Neutrophil (primary cell): Measurements from ENCODE around the gene FRRS1L.

ENCODE experiments used
- H3K27ac ChIP-seq: fragments of 200-600 bp; sonication (generic); 2 replicates; pipeline ENCODE4 v1.5.1; 2016; ENCODE audit warnings: mild to moderate bottlenecking, moderate library complexity
- H3K27me3 ChIP-seq: fragments of 200-600 bp; sonication (generic); 2 replicates; pipeline ENCODE4 v1.6.0; 2016; ENCODE audit warnings: mild to moderate bottlenecking
- H3K36me3 ChIP-seq: fragments of 200-600 bp; sonication (generic); 2 replicates; pipeline ENCODE4 v1.5.1; 2017
- H3K4me1 ChIP-seq, 2 experiments: fragments of 200-600 bp in 1 of 2; sonication (generic) in 1 of 2; 1 replicate in 1 of 2; 2 replicates in 1 of 2; pipeline versions ENCODE4 v1.5.1 to v1.6.1; 2013 to 2016; ENCODE audit warnings: low read depth in 1 of 2, low read length in 1 of 2, mild to moderate bottlenecking in 1 of 2, moderate library complexity in 1 of 2; ENCODE audit not compliant: control insufficient read depth in 1 of 2, insufficient read depth in 1 of 2
- H3K4me3 ChIP-seq, 2 experiments: fragments of 200-600 bp in 1 of 2; sonication (generic) in 1 of 2; 1 replicate in 1 of 2; 2 replicates in 1 of 2; pipeline ENCODE4 v1.5.1; 2013 to 2016; ENCODE audit warnings: low read depth in 1 of 2, low read length in 1 of 2, mild to moderate bottlenecking in 1 of 2, moderate library complexity in 1 of 2
- H3K9me3 ChIP-seq: fragments of 200-600 bp; sonication (generic); 2 replicates; pipeline ENCODE4 v1.5.1; 2016
- TF ChIP-seq, protein P1 (sequence below): fragments of 200-600 bp; sonication (generic); IDR thresholded peaks from 2 replicates; pipeline ENCODE4 v1.5.1; 2016; ENCODE audit warnings: antibody characterized with exemption

The FRRS1L gene, protein sequence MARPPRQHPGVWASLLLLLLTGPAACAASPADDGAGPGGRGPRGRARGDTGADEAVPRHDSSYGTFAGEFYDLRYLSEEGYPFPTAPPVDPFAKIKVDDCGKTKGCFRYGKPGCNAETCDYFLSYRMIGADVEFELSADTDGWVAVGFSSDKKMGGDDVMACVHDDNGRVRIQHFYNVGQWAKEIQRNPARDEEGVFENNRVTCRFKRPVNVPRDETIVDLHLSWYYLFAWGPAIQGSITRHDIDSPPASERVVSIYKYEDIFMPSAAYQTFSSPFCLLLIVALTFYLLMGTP

DNA sequence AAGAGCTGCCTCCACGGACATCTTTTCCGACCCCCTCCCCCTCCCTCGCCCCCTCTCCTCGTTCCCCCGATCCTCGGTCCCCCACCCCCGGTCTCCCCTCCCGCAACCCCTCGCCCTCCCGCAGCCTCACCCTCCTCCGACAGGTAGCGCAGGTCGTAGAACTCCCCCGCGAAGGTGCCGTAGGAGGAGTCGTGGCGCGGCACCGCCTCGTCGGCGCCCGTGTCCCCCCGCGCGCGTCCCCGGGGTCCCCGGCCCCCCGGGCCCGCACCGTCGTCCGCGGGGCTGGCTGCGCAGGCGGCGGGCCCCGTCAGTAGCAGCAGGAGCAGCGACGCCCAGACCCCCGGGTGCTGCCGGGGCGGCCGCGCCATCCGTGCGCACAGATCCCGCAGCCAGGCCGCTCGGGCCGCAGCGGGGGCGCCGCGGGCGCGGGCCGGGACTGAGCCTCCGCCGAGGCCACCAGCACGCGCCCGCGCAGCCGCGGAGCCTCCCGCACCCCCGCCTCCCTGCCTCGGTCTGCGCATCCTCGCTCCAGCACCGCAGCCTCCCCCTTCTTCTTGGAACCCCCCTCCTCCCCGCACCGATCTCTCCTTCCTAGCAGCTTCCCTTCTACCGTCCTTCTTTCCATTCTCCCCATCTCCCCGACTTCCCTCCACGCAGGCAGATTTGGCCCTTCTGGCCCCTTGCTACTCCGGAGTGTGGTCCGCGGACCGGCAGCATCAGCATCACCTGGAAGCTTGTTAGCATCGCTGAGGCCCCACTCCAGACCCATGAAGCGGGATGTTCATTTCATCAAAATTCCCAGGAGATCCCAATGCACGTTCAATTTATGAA is at the start of gene FRRS1L:
FRRS1L (minus strand) TSS at position 479 of the 831 bp plus-strand sequence; CDS start at position 368, 111 bp downstream.
- Histone ChIP-seq H3K27me3 (peaks cover 92% of the 10 kb centered on the region), H3K36me3 (no peaks in the 10 kb centered on the region), H3K4me3 (no peak within 1 kb of the TSS), H3K27ac (no peak within 1 kb of the TSS), H3K4me1 (no peaks in the 10 kb centered on the region), H3K9me3 (no peaks in the 10 kb centered on the region)
- TF ChIP-seq, protein P1, sequence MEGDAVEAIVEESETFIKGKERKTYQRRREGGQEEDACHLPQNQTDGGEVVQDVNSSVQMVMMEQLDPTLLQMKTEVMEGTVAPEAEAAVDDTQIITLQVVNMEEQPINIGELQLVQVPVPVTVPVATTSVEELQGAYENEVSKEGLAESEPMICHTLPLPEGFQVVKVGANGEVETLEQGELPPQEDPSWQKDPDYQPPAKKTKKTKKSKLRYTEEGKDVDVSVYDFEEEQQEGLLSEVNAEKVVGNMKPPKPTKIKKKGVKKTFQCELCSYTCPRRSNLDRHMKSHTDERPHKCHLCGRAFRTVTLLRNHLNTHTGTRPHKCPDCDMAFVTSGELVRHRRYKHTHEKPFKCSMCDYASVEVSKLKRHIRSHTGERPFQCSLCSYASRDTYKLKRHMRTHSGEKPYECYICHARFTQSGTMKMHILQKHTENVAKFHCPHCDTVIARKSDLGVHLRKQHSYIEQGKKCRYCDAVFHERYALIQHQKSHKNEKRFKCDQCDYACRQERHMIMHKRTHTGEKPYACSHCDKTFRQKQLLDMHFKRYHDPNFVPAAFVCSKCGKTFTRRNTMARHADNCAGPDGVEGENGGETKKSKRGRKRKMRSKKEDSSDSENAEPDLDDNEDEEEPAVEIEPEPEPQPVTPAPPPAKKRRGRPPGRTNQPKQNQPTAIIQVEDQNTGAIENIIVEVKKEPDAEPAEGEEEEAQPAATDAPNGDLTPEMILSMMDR: no peak

DNA sequence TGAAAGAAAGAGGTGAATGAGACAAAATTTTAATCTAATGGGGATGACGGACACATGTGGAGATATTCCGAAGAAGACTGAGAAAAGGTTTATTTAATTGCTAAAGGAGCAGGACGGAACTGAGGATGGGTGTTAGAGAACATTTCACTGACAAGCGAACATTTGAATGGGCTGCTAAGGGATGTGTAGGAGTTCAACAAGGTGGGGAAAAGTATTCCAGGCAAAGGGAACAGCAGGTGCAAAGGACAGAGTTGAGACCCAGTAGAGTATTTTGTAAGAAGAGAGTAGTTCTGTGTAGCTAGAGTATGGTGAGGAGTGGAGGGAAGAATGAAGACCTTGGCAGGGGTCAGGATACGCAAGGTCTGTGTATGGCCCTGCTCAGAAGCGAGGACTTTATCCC is 47.4 kb upstream of the FRRS1L start:
- Histone ChIP-seq H3K4me3 (no peak overlapping the region), H3K4me1 (no peaks in the 10 kb centered on the region), H3K36me3 (no peaks in the 10 kb centered on the region), H3K27ac (no peak overlapping the region), H3K27me3 (peaks cover 29% of the 10 kb centered on the region), H3K9me3 (no peaks in the 10 kb centered on the region)
- TF ChIP-seq, protein P1: no peak

DNA sequence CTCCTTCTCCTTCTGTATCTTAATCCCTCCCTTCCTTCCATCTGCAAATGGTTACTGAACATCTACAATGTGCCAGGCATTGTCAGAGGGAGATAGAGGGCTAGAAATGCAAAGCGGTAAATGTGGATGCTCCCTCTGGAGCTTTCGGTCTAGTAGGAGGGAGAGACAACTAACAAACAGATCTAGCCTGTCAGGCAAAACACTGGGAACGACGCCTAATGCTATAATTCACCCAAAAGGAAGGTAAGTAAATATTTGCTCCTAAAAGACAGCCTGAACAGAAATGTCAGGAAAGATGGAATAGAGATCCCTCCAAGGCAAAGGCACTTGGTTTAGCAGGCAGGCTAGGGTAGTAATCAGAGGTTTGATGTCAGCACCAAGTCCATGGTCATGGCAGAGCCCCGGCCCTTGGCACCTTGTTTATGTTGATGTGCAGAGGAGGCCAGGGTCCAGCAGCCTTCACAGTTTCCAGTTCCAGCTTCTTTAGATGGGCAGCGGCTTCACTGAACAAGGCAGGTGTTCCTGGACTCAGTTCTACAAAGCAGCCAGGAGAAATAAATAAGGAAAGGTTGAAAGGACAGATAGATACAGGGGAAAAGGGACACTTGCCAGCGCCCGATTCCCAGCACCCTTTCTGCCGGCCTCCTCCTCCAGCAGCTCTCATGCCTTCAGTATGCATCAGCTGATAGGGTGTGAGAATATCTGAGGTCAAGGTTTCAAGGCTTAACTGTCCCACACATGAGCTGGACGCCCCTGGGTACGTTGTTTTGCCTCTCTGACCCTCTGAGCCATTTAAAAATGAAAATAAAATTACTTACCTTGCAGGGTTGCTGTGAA is 46.5 kb upstream of the FRRS1L start:
- Histone ChIP-seq H3K27ac (no peak overlapping the region), H3K9me3 (no peaks in the 10 kb centered on the region), H3K4me3 (no peak overlapping the region), H3K27me3 (peaks cover 34% of the 10 kb centered on the region), H3K4me1 (no peaks in the 10 kb centered on the region), H3K36me3 (no peaks in the 10 kb centered on the region)
- TF ChIP-seq, protein P1: no peak

DNA sequence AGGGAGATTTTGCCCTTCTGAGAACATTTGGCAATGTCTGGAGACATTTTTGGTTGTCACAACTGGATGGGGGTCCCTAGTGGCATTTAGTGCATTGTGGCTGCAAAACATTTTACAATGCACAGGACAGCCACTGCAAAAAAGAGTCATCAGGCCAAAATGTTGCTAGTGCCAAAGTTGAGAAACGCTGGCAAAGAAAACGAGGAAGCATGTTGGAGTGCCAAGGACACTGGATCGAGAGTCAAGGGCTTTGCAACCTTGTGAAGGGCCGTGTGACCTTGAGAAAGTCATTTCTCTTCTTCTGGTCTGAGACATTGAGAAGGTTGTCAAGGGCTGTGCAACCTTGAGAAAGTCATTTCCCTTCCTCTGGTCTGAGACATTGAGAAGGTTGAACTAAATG is 45.7 kb upstream of the FRRS1L start:
- H3K4me3 ChIP-seq: no peak overlapping the region
- no peaks in the 10 kb centered on the region for H3K9me3 ChIP-seq
- H3K27me3 ChIP-seq: peaks cover 36% of the 10 kb centered on the region
- H3K36me3 ChIP-seq: no peaks in the 10 kb centered on the region
- H3K27ac ChIP-seq: no peak overlapping the region
- TF ChIP-seq, protein P1: no peak
- H3K4me1 ChIP-seq: no peaks in the 10 kb centered on the region

DNA sequence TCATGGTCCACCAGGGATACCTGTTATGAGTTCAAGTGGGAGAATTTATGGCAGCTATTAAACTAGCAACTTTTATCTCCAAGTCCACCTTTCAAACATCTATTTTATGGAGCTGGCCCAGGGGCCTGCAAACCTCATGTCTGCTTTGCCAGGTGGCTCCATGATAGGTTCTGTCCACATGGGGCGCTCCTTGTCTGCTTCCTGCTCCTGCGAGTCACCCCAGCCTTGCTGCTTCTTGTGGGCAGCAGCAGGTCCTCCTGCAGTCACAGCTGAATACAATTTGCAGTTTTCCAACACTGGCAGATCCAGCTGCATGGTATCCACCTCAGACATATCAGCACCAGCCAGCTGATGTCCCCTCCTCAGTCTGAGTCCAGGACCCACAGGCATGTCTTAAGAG is 39.6 kb upstream of the FRRS1L start:
- H3K4me3 ChIP-seq: no peak overlapping the region
- TF ChIP-seq, protein P1: no peak
- H3K4me1 ChIP-seq: no peaks in the 10 kb centered on the region
- H3K36me3 ChIP-seq: no peaks in the 10 kb centered on the region
- H3K27me3 ChIP-seq: peaks cover 36% of the 10 kb centered on the region
- H3K27ac ChIP-seq: no peak overlapping the region
- no peaks in the 10 kb centered on the region for H3K9me3 ChIP-seq
